Measurements from ENCODE around the gene TBC1D2. TPM values are rescaled to one million over a fixed set of nuclear protein-coding genes. Genes with fewer than 3 reads are reported as not detected.

The TBC1D2 gene
- total and polyA plus RNA-seq, 2 of the 4 experiments (the other 2 are of a cell fraction) = 36.9 to 62.7 TPM

- TF ChIP-seq RFX5 (IDR thresholded peaks at IDR 0.05; ENCODE audit: low read depth, low read length) = no peak
- TF ChIP-seq RCOR1 (IDR thresholded peaks at IDR 0.05; ENCODE audit: insufficient replicate concordance, low read length) = no peak
- TF ChIP-seq MAFK (IDR thresholded peaks at IDR 0.05; ENCODE audit: low read depth, low read length) = no peak
- TF ChIP-seq MAZ (IDR thresholded peaks at IDR 0.05; ENCODE audit: borderline replicate concordance, low read depth, low read length) = no peak
- H3K4me3 ChIP-seq (ENCODE audit: insufficient read depth, low read depth, low read length) = no peak overlapping the region
- peak overlapping the region; percentile 47 for H2AFZ ChIP-seq (replicated peaks; ENCODE audit: low read length, poor library complexity)
- in situ Hi-C loops (cut with MboI; ENCODE audit: low sequenced_read_pairs) = no loop called here
- no TSS peak for BruUV-seq (replicated peaks)
- H3K9ac ChIP-seq (ENCODE audit: low read depth, low read length) = no peak overlapping the region
- H3K36me3 ChIP-seq (ENCODE audit: control insufficient read depth, insufficient read depth, low read length) = peaks cover 16% of the 10 kb centered on the region
- H3K79me1 ChIP-seq (ENCODE audit: low read depth in 1 of 2, low read length in 2 of 2) = peaks cover 3 to 46% of the 10 kb centered on the region in 2 experiments
- peak overlapping the region; percentile 11; the same call in 1 of the 3 replicates for H2BK15ac ChIP-seq (ENCODE audit: low read depth, low read length)
- peak overlapping the region; percentile 59 for H2BK120ac ChIP-seq (ENCODE audit: low read depth, low read length)
- peak overlapping the region; percentile 43; the same call in 1 of the 2 replicates for H3K18ac ChIP-seq (ENCODE audit: low read depth, low read length)
- peak overlapping the region; percentile 40; the same call in 1 of the 2 replicates for H4K5ac ChIP-seq (ENCODE audit: low read depth, low read length)
- peak overlapping the region; percentile 48 for H2BK5ac ChIP-seq (ENCODE audit: low read depth, low read length, poor library complexity, severe bottlenecking)
- peak overlapping the region; percentile 87 for H3K4ac ChIP-seq (ENCODE audit: low read depth, low read length)
- H3K4me2 ChIP-seq (ENCODE audit: low read depth, low read length) = no peak overlapping the region
- peak overlapping the region in 1 of 2 experiments; percentile 44; a peak in 1 of 4 replicates for H4K8ac ChIP-seq (ENCODE audit: low read depth in 2 of 2, low read length in 2 of 2)
- no peaks in the 10 kb centered on the region for H3K9me3 ChIP-seq (ENCODE audit: control insufficient read depth, insufficient read depth, low read length)
- H3K4me1 ChIP-seq (ENCODE audit: control insufficient read depth, insufficient read depth, low read length) = peaks cover 11% of the 10 kb centered on the region
- ChIA-PET POLR2A (ENCODE audit: unreplicated experiment) (no interaction called here), CTCF (no interaction called here)
- DNase-seq (no peak), ATAC-seq (ENCODE audit: low read depth) (no peak)
- dilution Hi-C loops (cut with HindIII; ENCODE audit: low sequenced_read_pairs, unreplicated experiment) = no loop called here
- H4K91ac ChIP-seq (ENCODE audit: insufficient read depth, low read depth, low read length) = no peak overlapping the region; the same call in 1 of the 2 replicates
- intact Hi-C loops (cut with micrococcal nuclease) = no loop called here
- no peak overlapping the region; the same call in 1 of the 2 replicates for H3K27ac ChIP-seq (ENCODE audit: insufficient read depth, low read length)
- H3K9me1 ChIP-seq (ENCODE audit: insufficient read depth, low read length) = peaks cover 10% of the 10 kb centered on the region
- H3K27me3 ChIP-seq (ENCODE audit: control insufficient read depth, insufficient read depth, low read length) = no peaks in the 10 kb centered on the region
- H2AK5ac ChIP-seq (ENCODE audit: low read depth, low read length) = peak overlapping the region; percentile 71; the same call in 1 of the 2 replicates
- no peak overlapping the region for H3K56ac ChIP-seq (ENCODE audit: extremely low read depth, insufficient read depth, low read length)
- peak overlapping the region; percentile 40; the same call in 1 of the 2 replicates for H2BK20ac ChIP-seq (ENCODE audit: low read depth, low read length)
- peak overlapping the region; percentile 63; the same call in 1 of the 2 replicates for H3K23ac ChIP-seq (ENCODE audit: low read depth, low read length)
- peak overlapping the region; percentile 90 for H2AK9ac ChIP-seq (replicated peaks; ENCODE audit: low read depth, low read length, poor library complexity)
- peak overlapping the region; percentile 76; the same call in 1 of the 2 replicates for H3K14ac ChIP-seq (replicated peaks; ENCODE audit: low read depth, low read length)
- H4K20me1 ChIP-seq (ENCODE audit: insufficient read depth, low read length) = no peaks in the 10 kb centered on the region
- WGBS, 2 experiments (ENCODE audit: extremely low coverage in 2 of 2, insufficient read length in 1 of 2) = 80% methylated on average over 1 of the region's 6 CpGs; no CpG with 5 or more reads in 1 of the 2 experiments
Measured at GRCh38 chr9:98214811-98215210, 40.6 kb downstream of the TBC1D2 start.

All from IMR-90 (cell line).